Daoy (cell line): Measurements from ENCODE around the gene TRPC4. TPM values are rescaled to one million over a fixed set of nuclear protein-coding genes. Genes with fewer than 3 reads are reported as not detected.
"Not testable (repeated sequence)": the region's sequence is repeated elsewhere in the genome, so short reads cannot be mapped to it uniquely, and the experiment has no call there.

ENCODE experiments used
- DNase-seq: peaks from one replicate; pipeline ENCODE4 v3.0.0-alpha.2; 2015; ENCODE audit warnings: low read depth
- total RNA-seq: library from RNA; depleted of rRNA; stranded (reverse); fragments of >200 nt; shearing (Covaris generic); gene quantifications from 2 replicates; pipeline ENCODE4 v1.2.3, GENCODE V29; 2014

TRPC4 gene
- total RNA-seq, 1 experiment from 2014 or later, result 0.34 TPM

DNA sequence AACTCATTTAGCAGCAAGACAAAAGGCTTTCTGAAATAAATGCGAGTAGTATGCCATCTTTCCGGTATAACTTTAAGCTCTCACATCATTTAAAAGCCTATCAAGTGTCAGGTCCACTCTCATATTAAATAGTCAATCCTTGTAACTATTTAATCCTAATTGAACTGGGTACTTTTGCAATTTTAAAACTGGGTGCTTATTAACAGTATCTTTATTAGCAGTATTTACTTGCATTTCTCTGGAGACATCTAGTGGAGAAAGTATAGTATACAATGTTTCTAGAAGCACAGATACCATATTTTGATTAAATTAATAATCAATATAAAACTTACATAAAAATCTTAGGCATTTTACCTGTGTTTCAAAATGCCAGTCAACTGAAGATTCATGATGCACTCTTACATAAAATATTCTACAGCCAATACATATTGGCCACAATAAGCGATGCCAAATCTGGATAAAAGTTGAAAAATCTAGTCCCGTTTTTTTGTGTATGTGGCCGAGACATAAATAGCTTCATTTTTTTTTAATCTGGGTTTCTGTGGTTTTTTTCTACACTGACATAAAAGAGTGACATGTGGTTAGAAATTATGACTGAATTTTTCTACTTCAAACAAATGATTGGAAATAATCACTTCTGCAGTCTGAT is 266.7 kb downstream of the TRPC4 start:
- no peak for DNase-seq

DNA sequence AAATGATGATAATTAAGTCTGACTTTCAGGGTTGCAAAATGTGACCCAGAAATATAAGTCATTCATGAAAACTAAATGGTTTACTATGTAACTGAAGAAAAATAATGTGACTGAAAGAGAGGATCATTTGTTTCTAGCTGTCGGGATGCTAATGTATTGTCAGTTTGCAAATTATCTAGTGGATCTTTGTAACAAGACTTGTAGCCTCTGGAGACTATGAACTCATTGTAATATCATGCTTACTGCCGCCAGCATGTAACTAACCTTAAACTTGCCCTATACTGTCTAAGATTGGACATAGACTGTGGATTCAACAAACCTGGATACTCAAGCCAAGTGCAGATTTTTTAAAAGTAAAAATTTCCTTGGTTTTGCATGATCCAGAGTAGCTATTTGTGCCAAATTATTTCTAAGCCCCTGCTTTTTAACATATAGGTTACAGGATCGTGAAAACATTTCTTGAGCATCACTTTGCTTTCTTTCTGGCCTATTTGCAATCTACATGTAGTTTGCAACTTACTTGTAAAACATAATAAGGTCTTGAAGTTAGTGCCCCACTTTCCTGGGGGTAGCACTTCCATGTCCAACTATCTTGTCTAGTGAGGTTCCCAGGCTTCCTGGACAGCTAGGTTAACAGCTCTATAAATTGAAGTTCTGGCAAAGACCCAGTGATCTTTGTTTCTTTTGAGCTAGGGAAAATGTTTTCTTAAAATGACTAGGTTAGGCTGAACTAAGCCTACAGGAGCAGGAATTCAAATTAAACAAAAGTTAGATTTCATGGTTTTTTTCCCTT is 267.7 kb downstream of the TRPC4 start:
- no peak for DNase-seq

- DNase-seq, result no peak
Observed at GRCh38 chr13:37599519-37599918, 270.1 kb downstream of the TRPC4 start.

DNA sequence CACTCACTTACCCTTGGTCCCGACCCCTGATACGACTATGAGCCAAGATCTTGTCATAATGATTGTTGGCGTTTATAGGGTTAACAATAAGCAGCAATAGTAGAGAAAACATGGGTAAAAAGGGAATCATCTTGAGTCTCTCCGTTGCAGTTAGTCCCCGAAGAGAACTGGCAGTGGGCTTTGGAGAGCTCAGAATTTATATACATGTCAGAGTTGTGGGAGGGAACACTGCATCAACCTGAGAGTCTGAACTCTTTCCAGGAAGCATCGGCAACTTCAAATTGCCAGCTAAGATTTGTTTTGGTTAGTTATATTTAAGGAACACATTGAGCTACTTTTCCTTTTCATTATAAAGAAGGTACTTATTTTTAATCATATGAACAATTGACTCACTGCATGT is 271.0 kb downstream of the TRPC4 start, which contains the start of gene POSTN:
Gene POSTN (minus strand): TSS at position 172 of the 400 bp plus-strand sequence. CDS start 42 bp downstream, at position 130.
- no peak for DNase-seq

- DNase-seq, result no peak
Observed at GRCh38 chr13:37597477-37598025, 272.0 kb downstream of the TRPC4 start.

DNA sequence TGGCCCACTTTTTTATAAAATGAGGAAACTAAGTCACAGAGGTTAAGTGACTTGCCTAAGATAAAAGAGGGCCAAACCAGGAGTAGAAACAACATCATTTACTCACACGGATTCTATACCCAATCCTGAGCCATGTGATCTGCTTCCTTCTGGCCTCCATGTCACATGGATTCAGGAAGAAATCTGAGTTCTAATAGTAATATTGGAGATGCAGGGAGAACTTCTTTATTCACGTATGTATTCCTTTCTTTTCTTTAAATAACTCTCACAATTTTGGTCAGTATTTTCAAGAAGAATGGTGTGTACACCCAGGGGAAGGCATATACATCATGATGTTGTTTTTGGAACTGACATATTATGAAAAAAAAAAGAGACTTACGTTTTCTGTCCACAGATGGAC is 272.8 kb downstream of the TRPC4 start:
- DNase-seq, result no peak

DNA sequence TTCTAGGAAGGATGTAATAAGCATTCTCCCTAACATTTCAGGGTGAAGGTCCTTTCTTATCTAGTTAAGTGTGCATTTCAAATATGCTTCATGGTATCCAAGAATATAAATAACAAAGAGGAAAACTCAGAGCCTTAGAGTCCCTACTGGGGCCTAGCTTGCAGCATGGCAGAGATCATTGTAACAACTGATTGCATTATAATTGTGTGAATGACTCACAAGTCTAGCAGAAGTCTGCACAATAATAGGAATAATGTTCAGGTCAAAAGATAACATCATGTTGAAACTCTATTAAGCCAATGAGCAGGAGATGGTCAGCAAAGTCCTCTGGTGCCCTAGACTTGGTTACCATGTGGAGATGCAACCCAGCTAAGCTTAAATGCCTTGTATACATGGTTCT is 274.4 kb downstream of the TRPC4 start:
- DNase-seq, result no peak

DNA sequence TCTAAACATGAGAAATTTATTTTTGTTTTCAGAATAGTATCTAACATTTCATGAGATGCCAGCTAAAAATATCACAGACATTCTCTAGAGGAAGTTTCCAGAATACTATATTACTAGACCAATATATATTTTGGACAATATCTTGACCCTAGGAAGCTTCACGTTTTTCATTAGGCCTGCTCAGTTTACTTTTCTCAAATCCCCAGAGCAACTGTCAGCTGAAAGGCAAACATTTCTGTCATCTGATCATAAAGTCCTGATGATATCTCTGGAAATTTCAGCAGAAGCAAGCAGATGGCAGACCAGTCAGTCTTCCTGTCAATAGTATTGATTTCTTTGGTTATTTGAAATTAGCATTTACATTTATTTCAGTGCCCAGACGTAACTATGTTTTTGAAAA is 275.0 kb downstream of the TRPC4 start:
- DNase-seq, result no peak

DNA sequence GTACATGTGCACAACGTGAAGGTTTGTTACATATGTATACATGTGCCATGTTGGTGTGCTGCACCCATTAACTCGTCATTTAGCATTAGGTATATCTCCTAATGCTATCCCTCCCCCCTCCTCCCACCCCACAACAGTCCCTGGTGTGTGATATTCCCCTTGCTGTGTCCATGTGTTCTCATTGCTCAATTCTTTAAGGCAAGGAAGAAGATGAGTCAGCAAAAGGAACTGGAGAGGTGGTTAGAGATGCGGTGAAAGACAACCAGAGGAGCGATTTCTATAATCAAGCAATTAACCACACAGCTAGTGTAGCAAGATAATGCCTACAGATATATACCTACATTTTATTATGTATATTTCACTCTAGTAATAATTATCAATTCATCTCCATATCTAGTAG is 280.2 kb downstream of the TRPC4 start:
- DNase-seq, result not testable (repeated sequence)

- no peak for DNase-seq
Observed at GRCh38 chr13:37587236-37587635, 282.3 kb downstream of the TRPC4 start.
